ENCODE measurements around the gene KCTD17. TPM values are rescaled to one million over a fixed set of nuclear protein-coding genes. Genes with fewer than 3 reads are reported as not detected.

Gene KCTD17
- total and polyA plus RNA-seq, 2 of the 13 experiments (the other 11 are each of a cell fraction or from before 2014, with no cell fraction given): 5.3 to 11.7 TPM

DNA sequence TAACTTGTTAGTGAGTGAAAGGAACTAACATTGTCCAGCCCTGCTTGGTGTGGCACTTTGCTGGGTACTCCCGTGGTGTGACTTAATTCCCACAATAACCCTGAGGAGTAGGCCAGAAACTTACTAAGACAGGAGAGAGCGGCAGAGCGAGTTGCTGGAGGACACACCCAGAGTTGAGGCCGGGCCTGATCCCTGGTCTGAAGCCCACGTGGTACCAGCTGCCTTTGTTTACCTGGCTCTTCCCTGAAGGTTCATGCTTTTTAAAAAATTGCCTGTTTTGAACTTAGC lies 31.4 kb upstream of the KCTD17 start (continued):
- TF ChIP-seq HNRNPL (IDR thresholded peaks at IDR 0.05; ENCODE audit: low read depth, low read length) (no peak), ATM (IDR thresholded peaks at IDR 0.05; ENCODE audit: borderline replicate concordance) (no peak), REXO4 (CRISPR knock-in tag; IDR thresholded peaks at IDR 0.05; ENCODE audit: borderline replicate concordance) (no peak), SAP130 (CRISPR knock-in tag; IDR thresholded peaks at IDR 0.05; ENCODE audit: low read depth) (peak; percentile 70), TBP (CRISPR knock-in tag; IDR thresholded peaks at IDR 0.05) (no peak), HES4 (CRISPR knock-in tag; IDR thresholded peaks at IDR 0.05; ENCODE audit: borderline replicate concordance) (no peak), PHF21A (CRISPR knock-in tag; IDR thresholded peaks at IDR 0.05) (no peak; the same call in 1 of the 2 replicates), FOXK1 (CRISPR knock-in tag; IDR thresholded peaks at IDR 0.05; ENCODE audit: borderline replicate concordance, low read depth) (peak; percentile 8; the same call in 1 of the 2 replicates), TMF1 (CRISPR knock-in tag; IDR thresholded peaks at IDR 0.05; ENCODE audit: low read depth) (no peak), GLI4 (CRISPR knock-in tag; IDR thresholded peaks at IDR 0.05; ENCODE audit: borderline replicate concordance) (no peak), PCBP2 (optimal IDR thresholded peaks at IDR 0.05; ENCODE audit: low read depth, low read length, poor library complexity, severe bottlenecking) (no peak), ZKSCAN8 (CRISPR knock-in tag; IDR thresholded peaks at IDR 0.05; ENCODE audit: borderline replicate concordance) (no peak), ZNF567 (CRISPR knock-in tag; IDR thresholded peaks at IDR 0.05; ENCODE audit: borderline replicate concordance) (0 out of 2 replicates have a peak, but pooled peaks have one; percentile 9), JUND (CRISPR knock-in tag; IDR thresholded peaks at IDR 0.05) (no peak), CEBPB (IDR thresholded peaks at IDR 0.05; ENCODE audit: borderline replicate concordance, low read depth, low read length) (no peak), ZBTB7A (CRISPR knock-in tag; IDR thresholded peaks at IDR 0.05) (no peak), ZSCAN30 (CRISPR knock-in tag; IDR thresholded peaks at IDR 0.05) (peak; percentile 73; the same call in 1 of the 2 replicates), ZNF530 (CRISPR knock-in tag; IDR thresholded peaks at IDR 0.05; ENCODE audit: low read depth) (no peak), SMAD3 (CRISPR knock-in tag; IDR thresholded peaks at IDR 0.05) (no peak), NFATC3 (CRISPR knock-in tag; IDR thresholded peaks at IDR 0.05) (no peak), ZNF615 (CRISPR knock-in tag; IDR thresholded peaks at IDR 0.05; ENCODE audit: borderline replicate concordance) (no peak), ZMYM3 (CRISPR knock-in tag; IDR thresholded peaks at IDR 0.05) (no peak), ZNF780A (CRISPR knock-in tag; IDR thresholded peaks at IDR 0.05) (no peak), TSC22D2 (CRISPR knock-in tag; IDR thresholded peaks at IDR 0.05; ENCODE audit: borderline replicate concordance) (no peak), ZNF546 (CRISPR knock-in tag; conservative IDR thresholded peaks at IDR 0.05) (no peak), MXI1 (IDR thresholded peaks at IDR 0.05; ENCODE audit: borderline replicate concordance, low read depth, low read length) (peak; percentile 28; the same call in 1 of the 3 replicates), PHF8 (CRISPR knock-in tag; IDR thresholded peaks at IDR 0.05) (peak; percentile 60)
- TF ChIP-seq, protein P1, sequence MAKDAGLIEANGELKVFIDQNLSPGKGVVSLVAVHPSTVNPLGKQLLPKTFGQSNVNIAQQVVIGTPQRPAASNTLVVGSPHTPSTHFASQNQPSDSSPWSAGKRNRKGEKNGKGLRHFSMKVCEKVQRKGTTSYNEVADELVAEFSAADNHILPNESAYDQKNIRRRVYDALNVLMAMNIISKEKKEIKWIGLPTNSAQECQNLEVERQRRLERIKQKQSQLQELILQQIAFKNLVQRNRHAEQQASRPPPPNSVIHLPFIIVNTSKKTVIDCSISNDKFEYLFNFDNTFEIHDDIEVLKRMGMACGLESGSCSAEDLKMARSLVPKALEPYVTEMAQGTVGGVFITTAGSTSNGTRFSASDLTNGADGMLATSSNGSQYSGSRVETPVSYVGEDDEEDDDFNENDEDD (CRISPR knock-in tag; IDR thresholded peaks at IDR 0.05; ENCODE audit: borderline replicate concordance): no peak
- TF ChIP-seq, protein P2, sequence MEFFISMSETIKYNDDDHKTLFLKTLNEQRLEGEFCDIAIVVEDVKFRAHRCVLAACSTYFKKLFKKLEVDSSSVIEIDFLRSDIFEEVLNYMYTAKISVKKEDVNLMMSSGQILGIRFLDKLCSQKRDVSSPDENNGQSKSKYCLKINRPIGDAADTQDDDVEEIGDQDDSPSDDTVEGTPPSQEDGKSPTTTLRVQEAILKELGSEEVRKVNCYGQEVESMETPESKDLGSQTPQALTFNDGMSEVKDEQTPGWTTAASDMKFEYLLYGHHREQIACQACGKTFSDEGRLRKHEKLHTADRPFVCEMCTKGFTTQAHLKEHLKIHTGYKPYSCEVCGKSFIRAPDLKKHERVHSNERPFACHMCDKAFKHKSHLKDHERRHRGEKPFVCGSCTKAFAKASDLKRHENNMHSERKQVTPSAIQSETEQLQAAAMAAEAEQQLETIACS (CRISPR knock-in tag; IDR thresholded peaks at IDR 0.05): no peak
